CD4-positive, alpha-beta memory T cell (primary cell): ENCODE data around the gene FOXN3. TPM values are rescaled to one million over a fixed set of nuclear protein-coding genes. Genes with fewer than 3 reads are reported as not detected.
"Not testable (repeated sequence)": the region's sequence is repeated elsewhere in the genome, so short reads cannot be mapped to it uniquely, and the experiment has no call there.

Experiments used
- CTCF ChIA-PET: fragments of 350-600 bp; sonication (Branson Sonifier 250); formaldehyde crosslinking; loops from one replicate; lab custom pipeline; 2021; ENCODE audit warnings: inconsistent platforms; ENCODE audit not compliant: partially characterized antibody; lab: Charles Lee
- POLR2A ChIA-PET: fragments of 350-600 bp; sonication (Branson Sonifier 250); formaldehyde crosslinking; loops from one replicate; lab custom pipeline; 2021; ENCODE audit not compliant: partially characterized antibody; lab: Charles Lee
- DNase-seq, 5 donors: peaks; one replicate each; pipeline versions ENCODE4 v3.0.0 to v3.0.0-alpha.2; 2020 to 2022; ENCODE audit warnings: mixed read lengths in 1 of 5
- H3K27ac ChIP-seq: one replicate; pipeline ENCODE4 v1.7.0; 2013; ENCODE audit warnings: low read depth, low read length
- H3K27me3 ChIP-seq: 2 replicates; pipeline ENCODE4 v1.7.0; 2013; ENCODE audit warnings: mild to moderate bottlenecking, low read length, moderate library complexity; ENCODE audit not compliant: insufficient read depth
- H3K36me3 ChIP-seq: 2 replicates; pipeline ENCODE4 v1.7.0; 2013; ENCODE audit warnings: mild to moderate bottlenecking, low read length, moderate library complexity; ENCODE audit not compliant: insufficient read depth
- H3K4me1 ChIP-seq: 2 replicates; pipeline ENCODE4 v1.7.0; 2013; ENCODE audit warnings: mild to moderate bottlenecking, low read length, moderate library complexity; ENCODE audit not compliant: insufficient read depth
- H3K4me3 ChIP-seq, 2 donors: one replicate each; pipeline ENCODE4 v1.7.0; 2013; ENCODE audit warnings: low read length in 2 of 2, mild to moderate bottlenecking in 1 of 2
- H3K9me3 ChIP-seq, 2 donors: one replicate each; pipeline ENCODE4 v1.7.0; 2013; ENCODE audit warnings: low read length in 2 of 2, control low read depth in 1 of 2; ENCODE audit not compliant: control insufficient read depth in 1 of 2
- H3K27ac Mint-ChIP-seq, 7 donors: one replicate each; pipeline ENCODE4 v1.8.0; 2020 to 2021; ENCODE audit warnings: mixed read lengths in 7 of 7, mild to moderate bottlenecking in 6 of 7, inconsistent platforms in 3 of 7, moderate library complexity in 3 of 7
- H3K27me3 Mint-ChIP-seq, 2 donors: one replicate each; pipeline ENCODE4 v1.8.0; 2020 to 2021; ENCODE audit warnings: mixed read lengths in 2 of 2
- H3K36me3 Mint-ChIP-seq, 2 donors: one replicate each; pipeline ENCODE4 v1.8.0; 2020 to 2021; ENCODE audit warnings: mixed read lengths in 2 of 2, inconsistent platforms in 1 of 2, mild to moderate bottlenecking in 1 of 2
- H3K4me1 Mint-ChIP-seq, 4 donors: one replicate each; pipeline ENCODE4 v1.8.0; 2020 to 2021; ENCODE audit warnings: mixed read lengths in 4 of 4, mild to moderate bottlenecking in 1 of 4
- H3K4me3 Mint-ChIP-seq, 8 donors: one replicate each; pipeline ENCODE4 v1.8.0; 2020 to 2021; ENCODE audit warnings: mixed read lengths in 8 of 8, mild to moderate bottlenecking in 7 of 8, moderate library complexity in 6 of 8, inconsistent platforms in 3 of 8
- H3K9me3 Mint-ChIP-seq, 8 donors: one replicate each; pipeline ENCODE4 v1.8.0; 2020 to 2021; ENCODE audit warnings: mixed read lengths in 8 of 8, mild to moderate bottlenecking in 5 of 8, inconsistent platforms in 3 of 8, moderate library complexity in 1 of 8
- intact Hi-C: fragments of 100-400 bp; cut with micrococcal nuclease; formaldehyde crosslinking; loops from one replicate; pipeline ENCODE4 v1.15.1; 2023
- polyA plus RNA-seq, 2 donors: library from polyadenylated mRNA; unstranded; fragments of 300-500 nt; fragmentation: Illumina TruSeq; gene quantifications; one replicate each; pipeline ENCODE4 v1.2.3, GENCODE V29; 2021
- total RNA-seq, 2 experiments: library from RNA; stranded (reverse); gene quantifications; one replicate each; pipeline ENCODE4 v1.2.3, GENCODE V29; 2021

FOXN3 gene
- total and polyA plus RNA-seq, 4 experiments from 2014 or later: 92.6 to 111 (median 106) TPM

DNA sequence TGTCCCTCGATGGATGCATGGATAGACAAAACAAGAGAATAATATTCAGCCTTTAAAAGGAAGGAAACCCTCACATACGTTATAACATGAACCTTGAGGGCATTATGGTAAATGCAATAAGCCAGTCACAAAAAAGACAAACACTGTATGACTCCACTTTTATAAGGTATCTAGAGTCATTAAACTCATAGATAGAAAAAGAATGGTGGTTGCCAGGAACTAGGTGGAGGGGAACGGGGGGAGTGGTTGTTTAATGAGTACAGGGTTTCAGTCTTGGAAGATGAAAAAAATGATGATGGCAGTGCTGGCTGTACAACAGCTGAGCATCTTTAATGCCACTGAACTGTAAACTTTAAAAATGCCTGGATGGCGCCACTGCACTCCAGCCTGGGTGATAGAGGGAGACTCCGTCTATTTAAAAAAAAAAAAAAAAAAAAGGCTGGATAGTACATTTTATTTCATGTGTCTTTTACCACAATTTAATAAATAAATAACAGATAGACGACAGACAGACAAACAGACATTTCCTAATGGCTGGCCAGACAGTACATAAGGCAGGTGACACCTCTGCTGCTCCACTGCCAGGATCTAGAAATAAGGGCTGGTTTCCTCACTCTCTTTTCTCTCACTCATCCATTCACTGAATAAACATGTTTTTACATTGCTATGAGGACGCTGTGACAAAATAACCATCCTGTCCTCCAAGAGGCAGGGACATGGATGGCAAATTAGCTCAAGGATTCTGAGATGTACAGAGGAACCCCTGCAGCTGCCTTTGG, 118.8 kb downstream of the FOXN3 start:
- ChIA-PET POLR2A (no interaction called here), CTCF (no interaction called here)
- no peak for DNase-seq
- H3K36me3 ChIP-seq: no peaks in the 10 kb centered on the region
- no peaks in the 10 kb centered on the region for H3K27me3 Mint-ChIP-seq
- H3K4me1 Mint-ChIP-seq: peaks cover 16 to 33% (median 21%) of the 10 kb centered on the region in 4 donors
- H3K27ac ChIP-seq: no peak overlapping the region
- no peaks in the 10 kb centered on the region for H3K9me3 ChIP-seq
- peaks cover 0 to 4% (median 0%) of the 10 kb centered on the region in 8 donors for H3K9me3 Mint-ChIP-seq
- peaks cover 32 to 40% of the 10 kb centered on the region in 2 donors for H3K36me3 Mint-ChIP-seq
- no peaks in the 10 kb centered on the region for H3K4me1 ChIP-seq
- no peaks in the 10 kb centered on the region for H3K27me3 ChIP-seq
- H3K4me3 Mint-ChIP-seq: no peak overlapping the region
- H3K4me3 ChIP-seq: no peak overlapping the region
- no peak overlapping the region for H3K27ac Mint-ChIP-seq
- intact Hi-C loops: no loop called here

DNA sequence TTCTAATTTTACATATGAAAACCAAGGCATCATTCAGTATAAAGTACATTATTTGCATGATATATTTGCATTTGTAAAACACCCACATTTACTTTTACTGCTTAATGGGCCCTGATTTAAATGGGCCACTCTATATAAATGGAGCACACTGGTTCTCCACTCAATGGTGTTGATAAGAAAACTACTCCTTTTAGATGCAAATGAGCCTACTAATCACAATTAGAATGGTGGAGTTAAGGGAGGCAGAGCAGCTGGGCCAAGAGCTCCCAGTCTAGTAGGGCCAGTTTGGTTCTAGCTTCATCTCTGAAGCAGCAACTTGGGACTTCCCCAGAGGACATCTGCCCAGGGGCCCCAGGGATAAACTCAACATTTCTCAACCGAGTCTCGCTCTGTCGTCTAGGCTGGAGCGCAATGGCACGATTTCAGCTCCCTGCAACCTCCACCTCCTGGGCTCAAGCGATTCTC, 120.7 kb downstream of the FOXN3 start:
- no peak for DNase-seq
- H3K36me3 ChIP-seq: no peaks in the 10 kb centered on the region
- no peak overlapping the region for H3K27ac ChIP-seq
- no peak overlapping the region for H3K27ac Mint-ChIP-seq
- H3K4me1 Mint-ChIP-seq: peaks cover 14 to 38% (median 24%) of the 10 kb centered on the region in 4 donors
- peaks cover 27 to 45% of the 10 kb centered on the region in 2 donors for H3K36me3 Mint-ChIP-seq
- ChIA-PET POLR2A (no interaction called here), CTCF (interaction anchor here (1.3 kb wide), 1 partner anchor 228 kb away, joined by 3 read pairs; no protein-coding TSS in a partner anchor)
- H3K4me1 ChIP-seq: no peaks in the 10 kb centered on the region
- intact Hi-C loops: no loop called here
- peaks cover 0 to 3% (median 0%) of the 10 kb centered on the region in 8 donors for H3K9me3 Mint-ChIP-seq
- no peaks in the 10 kb centered on the region for H3K27me3 ChIP-seq
- H3K4me3 ChIP-seq: no peak overlapping the region
- no peaks in the 10 kb centered on the region for H3K27me3 Mint-ChIP-seq
- no peak overlapping the region for H3K4me3 Mint-ChIP-seq
- H3K9me3 ChIP-seq: no peaks in the 10 kb centered on the region

DNA sequence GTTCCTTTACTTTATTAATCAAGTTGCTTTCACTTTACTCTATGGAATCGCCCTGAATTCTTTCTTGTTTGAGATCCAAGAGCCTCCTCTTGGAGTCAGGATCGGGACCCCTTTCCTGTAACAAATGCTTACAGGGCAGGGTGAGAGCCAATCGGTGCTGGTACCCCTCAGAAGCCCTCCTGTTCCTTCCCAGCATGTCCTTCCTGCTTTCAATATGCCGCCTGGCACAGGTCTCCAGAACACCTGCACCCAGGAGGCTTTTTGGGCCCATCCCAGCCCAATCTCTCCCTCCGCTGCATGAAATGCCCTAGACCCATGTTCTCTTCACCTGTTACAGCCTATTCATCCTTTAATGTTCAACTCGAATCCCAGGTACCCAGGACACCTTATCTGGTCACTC, 122.2 kb downstream of the FOXN3 start:
- H3K4me1 Mint-ChIP-seq: peaks cover 13 to 46% (median 31%) of the 10 kb centered on the region in 4 donors
- H3K4me3 Mint-ChIP-seq: no peak overlapping the region
- peaks cover 0 to 3% (median 0%) of the 10 kb centered on the region in 8 donors for H3K9me3 Mint-ChIP-seq
- no peaks in the 10 kb centered on the region for H3K9me3 ChIP-seq
- peaks cover 28 to 52% of the 10 kb centered on the region in 2 donors for H3K36me3 Mint-ChIP-seq
- no peak overlapping the region for H3K4me3 ChIP-seq
- no peak overlapping the region for H3K27ac ChIP-seq
- intact Hi-C loops: no loop called here
- ChIA-PET POLR2A (no interaction called here), CTCF (interaction anchor here (0.7 kb wide), 1 partner anchor 476 kb away, joined by 3 read pairs; no protein-coding TSS in a partner anchor)
- no peaks in the 10 kb centered on the region for H3K36me3 ChIP-seq
- no peaks in the 10 kb centered on the region for H3K27me3 ChIP-seq
- no peak for DNase-seq
- H3K4me1 ChIP-seq: no peaks in the 10 kb centered on the region
- H3K27ac Mint-ChIP-seq: peak overlapping the region in 3 of 7 donors; percentile 36 to 84 (median 75)
- H3K27me3 Mint-ChIP-seq: no peaks in the 10 kb centered on the region

DNA sequence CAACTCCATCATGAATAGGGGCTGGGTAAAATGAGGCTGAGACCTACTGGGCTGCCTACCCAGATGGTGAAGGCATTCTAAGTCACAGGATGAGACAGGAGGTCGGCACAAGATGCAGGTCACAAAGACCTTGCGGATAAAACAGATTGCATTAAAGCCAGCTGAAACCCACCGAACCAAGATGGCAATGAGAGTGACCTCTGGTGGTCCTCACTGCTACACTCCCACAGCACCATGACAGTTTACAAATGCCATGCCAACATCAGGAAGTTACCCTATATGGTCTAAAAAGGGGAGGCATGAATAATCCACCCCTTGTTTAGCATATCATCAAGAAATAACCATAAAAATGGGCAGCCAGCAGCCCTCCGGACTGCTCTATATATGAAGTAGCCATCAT, 122.6 kb downstream of the FOXN3 start:
- Mint-ChIP-seq H3K36me3 (peaks cover 26 to 50% of the 10 kb centered on the region in 2 donors), H3K27ac (peak overlapping the region in 1 of 7 donors; percentile 64), H3K4me1 (peaks cover 14 to 46% (median 30%) of the 10 kb centered on the region in 4 donors)
- H3K27me3 Mint-ChIP-seq, H3K9me3 Mint-ChIP-seq, H3K36me3 ChIP-seq, intact Hi-C loops, DNase-seq, H3K4me3 ChIP-seq, POLR2A ChIA-PET, H3K4me3 Mint-ChIP-seq, CTCF ChIA-PET, H3K27me3 ChIP-seq, H3K4me1 ChIP-seq, H3K9me3 ChIP-seq, H3K27ac ChIP-seq: not testable (repeated sequence)

DNA sequence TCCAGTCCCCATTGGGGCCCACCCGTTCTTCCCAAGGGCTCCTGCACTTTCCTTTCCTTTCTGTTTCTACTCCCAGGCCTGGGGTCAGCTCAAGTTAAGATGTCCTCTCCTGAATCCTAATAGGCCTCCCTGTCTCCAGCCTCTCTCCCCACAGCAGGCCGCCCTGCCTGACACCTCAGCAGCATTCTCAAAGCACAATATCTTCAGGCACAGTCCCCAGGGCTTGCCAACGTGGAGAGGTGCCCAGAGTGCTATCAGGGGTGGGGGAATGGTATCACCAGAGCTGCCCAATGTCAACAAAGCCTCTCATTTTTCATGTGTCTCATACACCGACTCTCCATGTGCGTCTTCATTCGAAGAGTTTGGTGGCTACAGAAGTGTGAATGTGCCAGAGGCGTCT, 123.0 kb downstream of the FOXN3 start:
- H3K27me3 ChIP-seq: no peaks in the 10 kb centered on the region
- H3K9me3 ChIP-seq: no peaks in the 10 kb centered on the region
- Mint-ChIP-seq H3K27ac (peak overlapping the region in 1 of 7 donors; percentile 64), H3K9me3 (peaks cover 0 to 3% (median 0%) of the 10 kb centered on the region in 8 donors), H3K36me3 (peaks cover 26 to 48% of the 10 kb centered on the region in 2 donors), H3K4me3 (no peak overlapping the region), H3K27me3 (no peaks in the 10 kb centered on the region), H3K4me1 (peaks cover 11 to 43% (median 30%) of the 10 kb centered on the region in 4 donors)
- ChIA-PET CTCF (no interaction called here), POLR2A (no interaction called here)
- DNase-seq: no peak
- intact Hi-C loops: no loop called here
- H3K36me3 ChIP-seq: no peaks in the 10 kb centered on the region
- H3K4me3 ChIP-seq: no peak overlapping the region
- H3K4me1 ChIP-seq: no peaks in the 10 kb centered on the region
- H3K27ac ChIP-seq: no peak overlapping the region

DNA sequence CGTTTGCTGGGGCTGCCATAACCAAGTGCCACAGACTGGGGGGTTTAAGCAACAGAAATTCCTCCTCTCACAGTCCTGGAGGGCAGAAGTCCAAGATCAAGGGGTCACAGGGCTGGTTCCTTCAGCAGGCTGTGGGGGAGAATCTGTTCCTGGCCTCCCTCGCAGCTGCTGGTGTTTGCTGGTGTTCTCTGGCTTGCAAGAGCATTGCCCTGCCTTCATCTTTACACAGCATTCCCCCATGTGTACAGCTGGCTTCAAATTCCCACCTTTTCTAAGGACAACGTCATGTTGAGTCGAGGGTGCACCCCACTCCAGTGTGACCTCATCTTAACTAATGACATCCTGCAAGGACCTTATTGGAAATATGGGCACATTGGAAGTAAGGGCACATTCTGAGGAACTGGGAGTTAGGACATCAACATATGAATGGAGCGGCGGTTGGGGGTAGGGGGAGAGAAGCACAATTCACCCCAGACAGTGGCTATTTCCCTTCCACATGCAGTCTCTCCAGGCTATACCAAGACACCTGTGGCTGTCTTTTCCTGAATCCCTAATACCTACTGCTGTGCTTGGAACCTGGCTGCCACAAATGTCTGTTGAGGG, 123.6 kb downstream of the FOXN3 start:
- ChIA-PET CTCF (no interaction called here), POLR2A (no interaction called here)
- Mint-ChIP-seq H3K27me3 (no peaks in the 10 kb centered on the region), H3K36me3 (peaks cover 26 to 48% of the 10 kb centered on the region in 2 donors), H3K4me3 (no peak overlapping the region), H3K4me1 (peaks cover 11 to 43% (median 28%) of the 10 kb centered on the region in 4 donors), H3K27ac (no peak overlapping the region), H3K9me3 (peaks cover 0 to 3% (median 0%) of the 10 kb centered on the region in 8 donors)
- no peak overlapping the region for H3K4me3 ChIP-seq
- H3K27me3 ChIP-seq: no peaks in the 10 kb centered on the region
- DNase-seq: no peak
- intact Hi-C loops: no loop called here
- H3K27ac ChIP-seq: no peak overlapping the region
- no peaks in the 10 kb centered on the region for H3K9me3 ChIP-seq
- no peaks in the 10 kb centered on the region for H3K36me3 ChIP-seq
- no peaks in the 10 kb centered on the region for H3K4me1 ChIP-seq

DNA sequence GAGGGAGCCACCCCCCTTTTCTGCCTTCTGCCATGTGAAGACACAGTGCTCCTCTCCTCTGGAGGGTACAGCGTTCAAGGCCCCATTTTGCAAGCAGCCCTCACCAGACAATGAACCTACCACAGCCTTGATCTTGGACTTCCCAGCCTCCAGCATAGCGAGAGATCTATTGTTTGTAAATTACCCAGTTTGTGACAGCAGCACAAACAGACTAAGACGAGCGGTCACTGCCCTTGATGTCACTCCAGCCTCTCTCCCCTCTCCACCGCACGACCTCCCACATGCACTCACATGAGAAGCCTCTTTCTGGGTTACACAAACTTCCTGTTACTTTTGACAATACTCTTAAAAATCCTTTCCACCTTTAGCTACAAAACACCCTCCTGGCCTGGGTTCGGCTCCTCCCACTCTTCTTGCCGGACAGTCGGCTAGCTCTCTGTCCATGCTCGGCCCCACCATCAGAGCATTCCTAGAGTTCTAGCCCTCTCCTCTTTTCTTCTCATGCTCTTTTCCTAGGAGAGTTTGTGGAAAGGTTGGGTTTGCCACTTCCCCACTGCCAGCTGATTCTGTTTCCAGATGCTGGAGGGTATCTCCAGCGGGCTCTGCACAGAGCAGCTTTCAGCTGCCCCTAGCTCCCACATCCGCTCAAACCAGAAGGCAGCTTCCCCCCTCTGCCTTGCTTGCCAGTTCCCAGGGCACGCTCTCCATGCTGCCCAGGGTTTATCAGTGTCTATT, 124.3 kb downstream of the FOXN3 start:
- CTCF ChIA-PET: no interaction called here
- Histone ChIP-seq H3K4me3 (no peak overlapping the region), H3K36me3 (no peaks in the 10 kb centered on the region), H3K9me3 (no peaks in the 10 kb centered on the region), H3K4me1 (no peaks in the 10 kb centered on the region), H3K27me3 (no peaks in the 10 kb centered on the region), H3K27ac (no peak overlapping the region)
- Mint-ChIP-seq H3K4me3 (no peak overlapping the region), H3K27me3 (no peaks in the 10 kb centered on the region), H3K27ac (peak overlapping the region in 3 of 7 donors; percentile 25 to 61 (median 27)), H3K9me3 (peaks cover 0 to 3% (median 0%) of the 10 kb centered on the region in 8 donors), H3K36me3 (peaks cover 26 to 44% of the 10 kb centered on the region in 2 donors), H3K4me1 (peaks cover 11 to 43% (median 28%) of the 10 kb centered on the region in 4 donors)
- DNase-seq: no peak
- POLR2A ChIA-PET: no interaction called here
- intact Hi-C loops: no loop called here
